HG03159 (cell line): ENCODE results near the gene CEMP1.

Source experiments
- ATAC-seq: cut with Tn5 transposase; IDR thresholded peaks from one replicate; pipeline ENCODE4 v1.9.1; 2021; ENCODE audit warnings: mild to moderate bottlenecking, moderate library complexity; ENCODE audit not compliant: unreplicated experiment

Gene CEMP1

GRCh38 chr16:2520784-2521531, 10.2 kb downstream of the CEMP1 start:
- ATAC-seq: peak; percentile 32

- peak; percentile 58 for ATAC-seq
Observed at GRCh38 chr16:2520097-2520783, 11.0 kb downstream of the CEMP1 start, which contains the start of gene AMDHD2. Gene AMDHD2, plus strand, starts transcription at chr16:2520371. Its CDS starts 88 bp downstream, at chr16:2520459.

- ATAC-seq: no peak
Observed at GRCh38 chr16:2519711-2520080, 11.5 kb downstream of the CEMP1 start.

GRCh38 chr16:2518823-2519710, 12.1 kb downstream of the CEMP1 start:
- ATAC-seq: no peak

- ATAC-seq: no peak
Observed at GRCh38 chr16:2517954-2518605, 13.1 kb downstream of the CEMP1 start.

- no peak for ATAC-seq
Observed at GRCh38 chr16:2516391-2517240, 14.6 kb downstream of the CEMP1 start.

- no peak for ATAC-seq
Observed at GRCh38 chr16:2515180-2515851, 15.9 kb downstream of the CEMP1 start.

GRCh38 chr16:2514333-2515179, 16.7 kb downstream of the CEMP1 start:
- no peak for ATAC-seq

- peak; percentile 68 for ATAC-seq
Observed at GRCh38 chr16:2513405-2514332, 17.5 kb downstream of the CEMP1 start, which contains the start of gene ATP6V0C. Gene ATP6V0C, plus strand, starts transcription at chr16:2513952. Its CDS starts 152 bp downstream, at chr16:2514104.

GRCh38 chr16:2512735-2513404, 18.3 kb downstream of the CEMP1 start:
- ATAC-seq: no peak

GRCh38 chr16:2511996-2512734, 19.0 kb downstream of the CEMP1 start:
- no peak for ATAC-seq

GRCh38 chr16:2511128-2511800, 19.9 kb downstream of the CEMP1 start:
- ATAC-seq: no peak

- ATAC-seq: no peak
Observed at GRCh38 chr16:2508722-2509400, 22.3 kb downstream of the CEMP1 start.

- peak; percentile 3 for ATAC-seq
Observed at GRCh38 chr16:2507665-2508064, 23.5 kb downstream of the CEMP1 start.
